Measurements from ENCODE around the gene SVEP1.

Gene SVEP1

DNA sequence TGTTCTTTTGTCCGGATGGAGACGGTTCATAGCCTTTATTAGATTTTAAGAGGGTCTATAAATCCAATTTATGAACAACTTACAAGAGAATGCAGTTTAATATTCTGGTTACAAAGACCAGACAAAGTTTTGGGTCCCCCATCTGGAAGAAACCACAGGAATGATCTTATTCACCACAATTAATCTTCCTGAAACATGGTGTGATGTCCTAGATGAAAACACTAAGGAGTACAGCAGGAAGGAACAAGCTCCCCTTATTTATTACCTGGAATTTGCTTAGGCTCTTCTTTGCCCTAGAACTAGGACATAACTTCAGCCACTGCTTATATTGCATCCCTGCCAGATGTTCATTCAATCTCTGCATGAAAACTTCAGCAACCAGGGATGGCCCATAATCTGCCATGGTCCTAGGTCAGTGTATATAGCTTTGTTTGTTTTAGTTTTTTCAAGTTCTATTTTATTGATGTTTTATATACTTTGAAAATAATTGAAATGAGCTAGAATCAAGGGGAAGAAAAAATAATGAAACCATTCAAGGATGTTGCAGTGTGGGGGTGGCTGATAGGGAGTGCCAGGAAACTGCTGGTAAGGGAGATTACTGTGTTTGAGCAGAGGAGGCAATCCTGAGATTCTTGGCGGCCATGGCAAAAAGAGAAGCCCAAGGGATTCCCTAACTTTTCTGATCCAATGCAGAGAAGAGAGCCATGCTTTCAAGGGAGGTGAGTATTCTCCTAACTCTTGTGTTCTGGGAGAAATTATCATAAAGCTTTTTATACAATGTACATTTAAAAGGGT lies 258.7 kb downstream of the SVEP1 start:
- Histone ChIP-seq H3F3A (ENCODE audit: insufficient read depth, low read length) (no peaks in the 10 kb centered on the region), H3K4me3 (ENCODE audit: low read depth, low read length, poor library complexity, severe bottlenecking) (no peak overlapping the region), H2AFZ (ENCODE audit: low read length) (no peak overlapping the region), H3K9ac (ENCODE audit: low read length) (no peak overlapping the region), H3K4me2 (ENCODE audit: low read length) (no peak overlapping the region), H3K9me2 (ENCODE audit: low read depth, low read length) (no peaks in the 10 kb centered on the region), H4K20me1 (ENCODE audit: insufficient read depth, low read length) (no peaks in the 10 kb centered on the region), H3K27me3 (ENCODE audit: insufficient read depth, low read length) (no peaks in the 10 kb centered on the region), H3K36me3 (ENCODE audit: insufficient read depth, low read length) (no peaks in the 10 kb centered on the region), H3K27ac (ENCODE audit: low read depth, low read length, poor library complexity, severe bottlenecking) (no peak overlapping the region), H3K4me1 (ENCODE audit: insufficient read depth, low read length, severe bottlenecking) (no peaks in the 10 kb centered on the region), H3K79me2 (ENCODE audit: insufficient read depth, low read length) (no peaks in the 10 kb centered on the region), H3K9me3 (ENCODE audit: low read length) (no peaks in the 10 kb centered on the region)
- no peak for TF ChIP-seq EZH2 (IDR thresholded peaks at IDR 0.05; ENCODE audit: borderline replicate concordance, low read length)
- TF ChIP-seq, protein P1, sequence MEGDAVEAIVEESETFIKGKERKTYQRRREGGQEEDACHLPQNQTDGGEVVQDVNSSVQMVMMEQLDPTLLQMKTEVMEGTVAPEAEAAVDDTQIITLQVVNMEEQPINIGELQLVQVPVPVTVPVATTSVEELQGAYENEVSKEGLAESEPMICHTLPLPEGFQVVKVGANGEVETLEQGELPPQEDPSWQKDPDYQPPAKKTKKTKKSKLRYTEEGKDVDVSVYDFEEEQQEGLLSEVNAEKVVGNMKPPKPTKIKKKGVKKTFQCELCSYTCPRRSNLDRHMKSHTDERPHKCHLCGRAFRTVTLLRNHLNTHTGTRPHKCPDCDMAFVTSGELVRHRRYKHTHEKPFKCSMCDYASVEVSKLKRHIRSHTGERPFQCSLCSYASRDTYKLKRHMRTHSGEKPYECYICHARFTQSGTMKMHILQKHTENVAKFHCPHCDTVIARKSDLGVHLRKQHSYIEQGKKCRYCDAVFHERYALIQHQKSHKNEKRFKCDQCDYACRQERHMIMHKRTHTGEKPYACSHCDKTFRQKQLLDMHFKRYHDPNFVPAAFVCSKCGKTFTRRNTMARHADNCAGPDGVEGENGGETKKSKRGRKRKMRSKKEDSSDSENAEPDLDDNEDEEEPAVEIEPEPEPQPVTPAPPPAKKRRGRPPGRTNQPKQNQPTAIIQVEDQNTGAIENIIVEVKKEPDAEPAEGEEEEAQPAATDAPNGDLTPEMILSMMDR (IDR thresholded peaks at IDR 0.05; ENCODE audit: low read length), result no peak

- no peak overlapping the region for H3K4me3 ChIP-seq (ENCODE audit: low read depth, low read length, poor library complexity, severe bottlenecking)
- H3K9me2 ChIP-seq (ENCODE audit: low read depth, low read length), result no peaks in the 10 kb centered on the region
- H3K36me3 ChIP-seq (ENCODE audit: insufficient read depth, low read length), result no peaks in the 10 kb centered on the region
- TF ChIP-seq EZH2 (IDR thresholded peaks at IDR 0.05; ENCODE audit: borderline replicate concordance, low read length), result no peak
- TF ChIP-seq, protein P1 (IDR thresholded peaks at IDR 0.05; ENCODE audit: low read length), result no peak
- H3K79me2 ChIP-seq (ENCODE audit: insufficient read depth, low read length), result no peaks in the 10 kb centered on the region
- H3K9me3 ChIP-seq (ENCODE audit: low read length), result no peaks in the 10 kb centered on the region
- no peaks in the 10 kb centered on the region for H3F3A ChIP-seq (ENCODE audit: insufficient read depth, low read length)
- H3K4me2 ChIP-seq (ENCODE audit: low read length), result no peak overlapping the region
- H2AFZ ChIP-seq (ENCODE audit: low read length), result no peak overlapping the region
- H3K4me1 ChIP-seq (ENCODE audit: insufficient read depth, low read length, severe bottlenecking), result no peaks in the 10 kb centered on the region
- H3K9ac ChIP-seq (ENCODE audit: low read length), result no peak overlapping the region
- no peaks in the 10 kb centered on the region for H3K27me3 ChIP-seq (ENCODE audit: insufficient read depth, low read length)
- H3K27ac ChIP-seq (ENCODE audit: low read depth, low read length, poor library complexity, severe bottlenecking), result no peak overlapping the region
- no peaks in the 10 kb centered on the region for H4K20me1 ChIP-seq (ENCODE audit: insufficient read depth, low read length)
Measured at GRCh38 chr9:110319781-110320492, 259.6 kb downstream of the SVEP1 start.

DNA sequence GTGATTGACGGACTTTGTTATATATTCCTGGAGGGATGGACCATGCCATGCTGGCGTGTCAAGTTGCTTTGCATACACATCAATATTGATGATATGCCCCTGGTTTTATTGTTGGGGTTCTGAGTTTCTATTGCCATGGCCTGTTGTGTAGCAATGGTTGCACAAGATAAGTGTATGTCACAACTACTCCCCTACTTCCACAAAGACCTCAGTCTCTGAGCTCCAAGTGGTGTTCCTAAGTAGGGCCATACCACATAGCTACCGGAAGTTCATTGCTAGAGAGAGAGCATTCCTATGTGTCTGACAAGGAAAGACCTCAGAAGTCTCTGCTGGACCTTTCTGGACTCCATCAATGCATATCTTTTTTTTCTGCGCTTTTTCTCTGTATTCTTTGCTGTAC lies 261.6 kb downstream of the SVEP1 start:
- no peaks in the 10 kb centered on the region for H3K27me3 ChIP-seq (ENCODE audit: insufficient read depth, low read length)
- no peaks in the 10 kb centered on the region for H3K9me2 ChIP-seq (ENCODE audit: low read depth, low read length)
- H3F3A ChIP-seq (ENCODE audit: insufficient read depth, low read length), result no peaks in the 10 kb centered on the region
- no peak for TF ChIP-seq EZH2 (IDR thresholded peaks at IDR 0.05; ENCODE audit: borderline replicate concordance, low read length)
- TF ChIP-seq, protein P1 (IDR thresholded peaks at IDR 0.05; ENCODE audit: low read length), result no peak
- no peaks in the 10 kb centered on the region for H3K79me2 ChIP-seq (ENCODE audit: insufficient read depth, low read length)
- no peak overlapping the region for H3K9ac ChIP-seq (ENCODE audit: low read length)
- no peak overlapping the region for H2AFZ ChIP-seq (ENCODE audit: low read length)
- no peaks in the 10 kb centered on the region for H3K4me1 ChIP-seq (ENCODE audit: insufficient read depth, low read length, severe bottlenecking)
- H3K9me3 ChIP-seq (ENCODE audit: low read length), result no peaks in the 10 kb centered on the region
- H3K4me2 ChIP-seq (ENCODE audit: low read length), result no peak overlapping the region
- H3K27ac ChIP-seq (ENCODE audit: low read depth, low read length, poor library complexity, severe bottlenecking), result no peak overlapping the region
- H3K36me3 ChIP-seq (ENCODE audit: insufficient read depth, low read length), result no peaks in the 10 kb centered on the region
- H3K4me3 ChIP-seq (ENCODE audit: low read depth, low read length, poor library complexity, severe bottlenecking), result no peak overlapping the region
- no peaks in the 10 kb centered on the region for H4K20me1 ChIP-seq (ENCODE audit: insufficient read depth, low read length)

All from OCI-LY1 (cell line).